RPMI8226 (cell line): ENCODE results near the gene C6.
"Not testable (repeated sequence)": the region's sequence is repeated elsewhere in the genome, so short reads cannot be mapped to it uniquely, and the experiment has no call there.

Experiments
- DNase-seq: peaks from one replicate; pipeline ENCODE4 v3.0.0-alpha.2; 2015

C6 gene

DNA sequence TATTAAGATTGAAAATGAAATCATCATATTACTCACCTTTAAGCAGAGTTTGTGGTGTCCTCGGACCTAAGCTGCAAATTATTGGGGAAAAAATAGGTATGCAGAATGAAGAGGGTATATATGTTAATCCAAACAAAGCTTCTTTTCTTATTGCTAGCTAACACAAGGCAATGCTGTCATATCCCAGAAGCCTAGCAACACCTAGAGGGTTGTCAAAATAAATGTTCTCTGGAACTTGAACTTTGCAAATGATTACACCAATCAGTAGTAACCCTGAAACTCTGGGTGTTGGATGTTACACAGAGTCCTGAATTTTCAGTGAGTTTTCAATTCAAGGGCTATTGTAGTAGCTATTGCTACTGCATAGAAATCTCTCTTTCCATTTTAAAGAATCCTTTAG, at the start of gene C6:
TSS of gene C6 (minus strand) at position 193 of the 400 bp plus-strand sequence. CDS start 10,302 bp downstream, outside the sequence.
- no peak for DNase-seq

DNA sequence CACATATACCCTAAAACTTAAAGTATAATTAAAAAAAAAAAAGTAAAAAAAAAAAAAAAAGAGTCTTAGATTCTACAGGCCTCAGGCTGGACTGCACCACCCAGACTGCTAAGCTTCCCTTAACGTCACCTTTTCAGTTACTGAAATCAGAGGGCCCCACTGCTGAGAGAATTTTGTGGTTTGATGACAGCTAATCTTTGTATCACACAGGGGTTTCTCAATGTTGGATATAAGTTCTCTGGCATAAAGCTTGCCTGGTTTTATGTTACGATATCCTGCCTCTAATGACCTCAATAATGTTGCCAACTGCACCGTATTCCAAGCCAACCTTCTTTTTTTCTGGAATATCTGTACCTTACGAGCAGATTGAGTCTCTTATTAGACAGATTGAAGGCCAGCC, 43.1 kb upstream of the C6 start:
- DNase-seq, result no peak

DNA sequence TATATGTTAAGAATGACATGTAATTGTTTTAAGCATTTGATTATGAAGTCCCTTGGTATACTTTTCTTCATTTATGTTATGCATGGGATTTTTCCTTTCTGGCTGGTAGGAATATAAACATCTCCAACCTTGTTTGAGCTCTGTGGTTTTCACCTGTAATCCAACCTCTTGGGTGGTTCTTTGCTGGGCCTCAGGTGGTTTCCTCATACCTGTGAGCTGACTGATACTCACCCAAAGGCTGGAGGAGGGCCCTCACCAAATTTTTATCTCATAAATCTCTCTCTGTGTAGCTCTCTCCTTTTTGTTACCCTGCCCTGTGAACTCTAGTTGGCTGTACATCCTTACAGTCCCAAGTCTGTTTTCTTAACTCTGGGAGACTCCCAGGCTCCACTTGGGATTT, 39.8 kb upstream of the C6 start:
- DNase-seq, result no peak

DNA sequence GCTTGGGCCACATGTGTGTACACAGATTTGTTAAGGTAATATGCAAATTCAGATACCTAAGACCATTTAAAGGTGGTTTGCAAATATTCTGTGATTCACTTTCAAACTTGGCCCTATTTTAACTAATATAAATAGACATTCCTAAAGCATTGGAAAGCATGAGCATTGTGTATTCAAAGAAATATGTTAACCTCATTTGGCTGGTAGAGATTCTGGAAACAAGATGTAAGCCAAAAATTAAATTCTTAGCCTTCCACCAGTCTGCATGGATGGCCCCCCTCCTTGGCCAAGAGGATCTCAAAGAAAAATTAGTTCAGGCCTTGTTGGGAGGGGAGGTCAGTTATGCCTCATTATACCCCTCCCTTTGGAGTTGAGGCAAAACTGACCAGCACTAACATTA, 38.7 kb upstream of the C6 start:
- no peak for DNase-seq

DNA sequence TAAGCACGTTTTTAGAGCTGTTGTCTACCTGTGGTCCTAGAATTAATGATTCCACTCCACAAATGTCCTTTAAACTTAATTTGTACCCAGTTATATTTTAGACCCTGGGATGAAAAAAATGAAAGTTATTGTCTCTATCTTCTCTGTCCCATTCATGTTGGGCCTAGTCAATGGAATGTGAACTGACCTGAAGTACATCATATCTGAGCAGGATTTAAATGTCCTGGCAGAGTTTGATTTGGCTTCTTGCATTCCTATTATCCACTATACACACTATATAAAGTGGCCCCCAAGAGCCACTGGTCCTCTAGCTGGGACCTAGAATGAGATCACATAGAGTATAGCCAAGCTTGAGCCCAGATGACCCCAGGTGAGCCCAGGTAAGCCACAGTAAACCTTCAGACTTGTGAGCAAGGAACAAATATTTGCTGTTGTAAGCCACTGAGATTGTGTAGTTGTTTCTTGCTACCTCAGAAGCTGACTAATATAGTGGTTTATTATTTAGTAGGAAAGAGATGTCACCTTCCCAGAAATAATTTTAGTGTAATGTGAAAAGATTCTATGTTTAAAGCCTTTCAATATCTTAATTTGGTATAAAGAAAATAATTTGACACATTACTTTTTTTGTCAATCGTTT, 37.1 kb upstream of the C6 start:
- no peak for DNase-seq

- no peak for DNase-seq
Observed at GRCh38 chr5:41247135-41247534, 33.8 kb upstream of the C6 start.

DNA sequence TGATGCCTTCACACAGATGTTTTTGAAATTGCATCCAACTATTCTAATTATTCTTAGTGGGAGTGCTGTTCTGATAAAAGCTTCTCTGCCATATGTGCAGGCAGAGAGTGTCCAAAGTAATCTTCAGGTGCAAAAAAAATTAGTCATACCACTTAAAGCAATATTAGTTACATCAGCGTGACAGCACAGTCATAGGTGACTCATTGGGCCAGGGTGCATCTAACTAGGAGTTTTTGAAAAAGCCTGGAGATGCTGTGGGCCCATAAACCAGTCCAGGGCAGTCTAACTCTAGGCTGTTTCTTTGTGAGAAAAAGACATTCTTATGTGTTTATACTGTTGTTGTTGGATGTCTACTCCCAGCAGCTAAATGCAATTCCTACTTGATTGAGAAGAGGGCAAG, 33.0 kb upstream of the C6 start:
- DNase-seq, result no peak

DNA sequence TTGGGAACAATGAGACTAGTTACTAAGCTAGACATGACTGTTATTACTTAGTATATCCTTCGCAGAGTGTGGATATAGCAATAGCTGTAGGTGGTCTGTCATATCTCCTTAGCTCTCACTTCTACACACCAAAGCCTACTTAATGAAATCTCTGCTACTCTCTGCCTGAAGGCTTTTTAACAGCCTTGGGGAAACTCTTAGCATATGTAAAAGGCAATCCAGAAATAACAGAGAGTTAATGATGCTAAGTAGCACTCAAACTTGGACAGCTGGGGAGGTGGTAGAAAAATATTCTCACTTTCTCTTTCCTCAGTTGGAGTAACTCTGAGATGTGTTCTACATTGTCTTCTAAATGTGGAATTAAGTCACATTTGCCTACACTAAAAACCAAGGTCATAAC, 30.2 kb upstream of the C6 start:
- DNase-seq, result no peak

GRCh38 chr5:41240985-41241384, 27.7 kb upstream of the C6 start:
- no peak for DNase-seq

GRCh38 chr5:41240390-41240789, 27.1 kb upstream of the C6 start:
- no peak for DNase-seq

- no peak for DNase-seq
Observed at GRCh38 chr5:41234475-41234874, 21.1 kb upstream of the C6 start.

- DNase-seq, result no peak
Observed at GRCh38 chr5:41232797-41233196, 19.5 kb upstream of the C6 start.

- not testable (repeated sequence) for DNase-seq
Observed at GRCh38 chr5:41230276-41230675, 16.9 kb upstream of the C6 start.

DNA sequence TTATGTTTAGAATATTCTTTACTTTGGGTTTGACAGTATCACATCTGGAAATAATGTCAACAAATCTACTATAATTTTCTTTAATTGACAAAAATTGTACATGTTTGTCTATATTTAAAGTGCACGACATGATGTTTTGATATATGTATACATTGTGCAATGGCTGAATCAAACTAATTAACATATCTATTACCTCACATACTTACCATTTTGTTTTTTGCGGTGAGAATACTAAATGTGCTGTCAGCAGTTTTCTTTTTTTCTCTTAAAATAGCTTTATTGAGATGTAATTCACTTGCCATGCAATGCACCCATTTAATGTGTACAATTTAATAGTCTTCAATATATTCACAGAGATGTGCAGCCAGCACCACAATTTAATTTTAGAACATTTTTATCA, 10.6 kb upstream of the C6 start:
- no peak for DNase-seq

GRCh38 chr5:41219658-41220269, 6.4 kb upstream of the C6 start:
- no peak for DNase-seq

- no peak for DNase-seq
Observed at GRCh38 chr5:41218929-41219657, 5.8 kb upstream of the C6 start.

DNA sequence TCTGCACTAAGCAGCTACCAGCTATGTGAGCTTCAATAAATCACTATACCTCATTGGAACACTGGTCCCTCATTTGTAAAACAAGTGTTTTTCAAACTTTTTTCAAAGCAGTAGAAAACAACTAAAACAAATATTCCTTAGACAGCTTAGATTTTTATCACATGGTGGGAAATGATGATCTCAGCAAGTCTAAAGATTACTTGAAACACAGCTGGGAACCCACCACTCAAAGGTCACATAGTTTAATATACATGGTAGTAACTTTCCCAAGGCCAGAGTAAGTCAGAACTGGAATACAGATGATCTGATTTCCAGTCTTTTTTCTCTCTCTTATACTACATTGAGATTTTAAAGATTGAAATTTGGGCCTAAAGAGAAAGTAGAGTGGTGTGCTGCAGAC, 850 bp upstream of the C6 start:
- DNase-seq, result no peak

DNA sequence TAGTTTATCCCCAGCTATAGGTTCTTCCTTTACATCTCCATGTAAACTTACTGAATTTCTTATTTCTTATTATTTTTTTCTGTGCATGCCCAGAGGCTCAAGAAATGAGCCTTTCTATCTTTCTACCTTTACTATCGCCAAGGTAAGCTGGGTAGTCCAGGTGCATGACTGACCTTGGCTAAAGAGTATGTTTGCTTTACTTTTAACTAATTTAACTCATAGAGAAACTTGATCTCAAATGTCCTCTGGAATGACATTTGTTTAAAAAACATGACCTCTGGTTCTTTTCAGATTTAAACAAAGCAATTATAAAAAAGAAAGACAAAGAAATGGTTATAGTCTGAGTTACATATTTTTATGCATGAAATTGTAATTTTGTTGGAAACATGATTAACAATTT, 397 bp downstream of the C6 start:
- DNase-seq, result no peak

- DNase-seq, result no peak
Observed at GRCh38 chr5:41211417-41211816, 1.9 kb downstream of the C6 start.

- not testable (repeated sequence) for DNase-seq
Observed at GRCh38 chr5:41205475-41205874, 7.9 kb downstream of the C6 start.

DNA sequence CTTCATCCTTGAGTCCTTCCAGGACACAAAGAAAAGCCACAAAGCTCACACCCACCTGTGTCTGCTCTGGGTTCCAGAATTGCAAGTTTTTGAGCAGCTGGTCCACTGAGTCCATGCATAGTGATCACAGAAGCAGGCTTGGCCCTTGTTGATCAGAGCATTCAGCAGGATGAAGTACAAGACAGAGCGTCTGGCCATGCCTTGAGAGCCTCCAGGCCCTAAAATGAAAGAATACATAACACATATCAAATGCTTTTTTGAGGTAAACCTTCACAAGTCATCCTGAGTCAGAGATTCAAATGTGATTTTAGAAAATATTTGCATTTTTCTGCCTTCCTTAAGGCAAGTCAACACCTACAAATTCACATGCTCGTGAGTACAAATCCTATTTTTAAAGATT, 10.3 kb downstream of the C6 start:
- DNase-seq, result no peak

DNA sequence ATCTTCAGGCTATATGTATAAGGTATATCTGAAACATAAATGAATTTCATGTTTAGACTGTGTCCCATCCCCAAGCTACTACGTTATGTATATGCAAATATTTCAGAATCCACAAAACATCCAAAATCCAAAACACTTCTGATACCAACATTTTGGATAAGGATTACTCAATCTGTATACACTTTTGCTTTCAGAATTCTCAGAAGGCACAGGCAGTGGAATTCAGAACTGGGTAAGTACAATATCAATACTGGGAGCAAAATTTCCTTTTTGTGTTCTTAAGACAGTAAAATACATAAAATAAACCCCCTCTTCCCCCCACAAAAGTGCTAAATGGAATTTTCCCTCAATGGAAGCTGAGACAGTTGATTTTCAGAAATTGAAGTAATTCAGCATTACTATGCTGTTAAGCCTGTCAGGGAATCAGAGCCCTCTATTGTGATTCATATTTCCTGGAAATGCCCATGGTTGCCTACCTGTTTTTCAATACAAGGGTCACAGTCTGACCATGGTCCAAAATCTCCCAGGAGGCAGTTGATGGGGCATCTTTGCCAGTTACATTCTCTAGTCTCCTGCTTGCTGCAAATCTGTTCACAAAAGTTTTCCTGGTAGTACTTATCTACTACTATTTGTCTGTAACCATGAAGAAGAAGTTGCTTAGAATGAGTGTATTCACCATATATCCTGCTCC, 12.1 kb downstream of the C6 start:
- DNase-seq, result no peak

DNA sequence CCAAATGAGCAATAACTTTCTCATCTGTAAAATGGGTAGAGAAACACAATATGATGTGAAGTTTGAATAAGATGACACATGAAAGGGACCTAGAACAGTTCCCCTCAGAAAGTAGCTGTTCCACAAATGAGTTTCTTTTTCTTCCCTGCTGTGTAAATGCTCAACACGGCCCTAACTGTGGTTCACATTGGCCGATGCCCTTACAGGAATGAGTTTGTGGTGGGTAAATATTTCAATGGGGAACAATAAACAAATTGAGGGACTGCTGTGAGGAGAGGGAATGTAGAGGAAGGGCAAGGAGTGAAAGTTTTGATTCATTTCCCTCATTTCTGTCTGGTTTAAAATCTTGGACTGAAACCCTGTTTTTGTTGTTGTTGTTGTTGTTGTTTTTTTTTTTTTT, 12.8 kb downstream of the C6 start:
- no peak for DNase-seq

- no peak for DNase-seq
Observed at GRCh38 chr5:41199660-41200059, 13.7 kb downstream of the C6 start.
